IMR-90 (cell line): ENCODE results near the gene GGA2. TPM values are rescaled to one million over a fixed set of nuclear protein-coding genes. Genes with fewer than 3 reads are reported as not detected.

Source experiments
- ATAC-seq: fragments of 200-7000 bp; cut with Tn5 transposase; 2 replicates; pipeline ENCODE4 v1.9.1; 2020; ENCODE audit warnings: low read depth, mild to moderate bottlenecking, moderate library complexity
- BruUV-seq: library from RNA; stranded (reverse); fragments of 400-500 nt; replicated peaks from 2 replicates; lab custom pipeline; 2021; lab: Mats Ljungman, UMichigan
- CTCF ChIA-PET: fragments of 300-600 bp; formaldehyde crosslinking; extraction: SDS; loops from one replicate; lab custom pipeline; 2021; ENCODE audit warnings: antibody characterized with exemption; lab: Yijun Ruan, JAX
- POLR2A ChIA-PET: fragments of 300-600 bp; sonication (Branson Sonifier 250); formaldehyde crosslinking; loops from one replicate; lab custom pipeline; 2022; ENCODE audit warnings: antibody characterized with exemption; ENCODE audit not compliant: unreplicated experiment; lab: Charles Lee
- DNase-seq: peaks from one replicate; pipeline ENCODE4 v3.0.0; 2013
- H2AFZ ChIP-seq: replicated peaks from 2 replicates; pipeline ENCODE3; 2013; ENCODE audit warnings: low read length, mild to moderate bottlenecking; ENCODE audit not compliant: poor library complexity
- H2AK5ac ChIP-seq: 2 replicates; pipeline ENCODE4 v1.6.1; 2013; ENCODE audit warnings: low read depth, low read length, inconsistent platforms
- H2AK9ac ChIP-seq: replicated peaks from 2 replicates; pipeline ENCODE3; 2013; ENCODE audit warnings: mild to moderate bottlenecking, low read depth, low read length, moderate library complexity; ENCODE audit not compliant: poor library complexity
- H2BK120ac ChIP-seq: 2 replicates; pipeline ENCODE4 v1.6.1; 2013; ENCODE audit warnings: low read depth, low read length, inconsistent platforms
- H2BK15ac ChIP-seq: 3 replicates; pipeline ENCODE4 v1.6.1; 2013; ENCODE audit warnings: low read depth, low read length, inconsistent platforms
- H2BK20ac ChIP-seq: 2 replicates; pipeline ENCODE4 v1.6.1; 2013; ENCODE audit warnings: low read depth, mild to moderate bottlenecking, inconsistent platforms, low read length, moderate library complexity
- H2BK5ac ChIP-seq: 2 replicates; pipeline ENCODE4 v1.6.1; 2013; ENCODE audit warnings: mild to moderate bottlenecking, low read depth, low read length, inconsistent platforms; ENCODE audit not compliant: poor library complexity, severe bottlenecking
- H3K14ac ChIP-seq: replicated peaks from 2 replicates; pipeline ENCODE4 v1.6.1; 2013; ENCODE audit warnings: low read depth, low read length, inconsistent platforms
- H3K18ac ChIP-seq: 2 replicates; pipeline ENCODE4 v1.6.1; 2013; ENCODE audit warnings: low read depth, low read length, control low read depth
- H3K23ac ChIP-seq: 2 replicates; pipeline ENCODE4 v1.6.1; 2013; ENCODE audit warnings: low read depth, low read length, inconsistent platforms
- H3K27ac ChIP-seq: 2 replicates; pipeline ENCODE4 v1.5.1; 2013; ENCODE audit warnings: mild to moderate bottlenecking, control low read depth, low read length; ENCODE audit not compliant: insufficient read depth
- H3K27me3 ChIP-seq: 2 replicates; pipeline ENCODE4 v1.6.1; 2013; ENCODE audit warnings: low read length; ENCODE audit not compliant: control insufficient read depth, insufficient read depth
- H3K36me3 ChIP-seq: 2 replicates; pipeline ENCODE4 v1.6.1; 2013; ENCODE audit warnings: low read length, mixed read lengths; ENCODE audit not compliant: control insufficient read depth, insufficient read depth
- H3K4ac ChIP-seq: 2 replicates; pipeline ENCODE4 v1.6.1; 2013; ENCODE audit warnings: low read depth, low read length, inconsistent platforms
- H3K4me1 ChIP-seq: 2 replicates; pipeline ENCODE4 v1.6.1; 2013; ENCODE audit warnings: low read length, mixed read lengths; ENCODE audit not compliant: control insufficient read depth, insufficient read depth
- H3K4me2 ChIP-seq: 2 replicates; pipeline ENCODE4 v1.6.1; 2013; ENCODE audit warnings: low read depth, mild to moderate bottlenecking, control low read depth, low read length, moderate library complexity
- H3K4me3 ChIP-seq: 2 replicates; pipeline ENCODE4 v1.5.1; 2013; ENCODE audit warnings: low read depth, mild to moderate bottlenecking, control low read depth, low read length, moderate library complexity; ENCODE audit not compliant: insufficient read depth
- H3K56ac ChIP-seq: 2 replicates; pipeline ENCODE4 v1.6.1; 2013; ENCODE audit warnings: low read length, inconsistent platforms; ENCODE audit not compliant: insufficient read depth; ENCODE audit errors: extremely low read depth
- H3K79me1 ChIP-seq, 2 experiments: 2 replicates each; pipeline ENCODE4 v1.6.1; 2013; ENCODE audit warnings: low read length in 2 of 2, inconsistent platforms in 1 of 2, low read depth in 1 of 2
- H3K9ac ChIP-seq: 2 replicates; pipeline ENCODE4 v1.6.1; 2013; ENCODE audit warnings: low read depth, low read length, control low read depth
- H3K9me1 ChIP-seq: 2 replicates; pipeline ENCODE4 v1.6.1; 2013; ENCODE audit warnings: low read length, inconsistent platforms; ENCODE audit not compliant: insufficient read depth
- H3K9me3 ChIP-seq: 2 replicates; pipeline ENCODE4 v1.6.1; 2013; ENCODE audit warnings: low read length; ENCODE audit not compliant: control insufficient read depth, insufficient read depth
- H4K20me1 ChIP-seq: 2 replicates; pipeline ENCODE4 v1.6.1; 2013; ENCODE audit warnings: low read length, inconsistent platforms; ENCODE audit not compliant: insufficient read depth
- H4K5ac ChIP-seq: 2 replicates; pipeline ENCODE4 v1.6.1; 2013; ENCODE audit warnings: mild to moderate bottlenecking, low read depth, low read length, control low read depth
- H4K8ac ChIP-seq, 2 experiments: 2 replicates each; pipeline ENCODE4 v1.6.1; 2013; ENCODE audit warnings: low read depth in 2 of 2, low read length in 2 of 2, control low read depth in 1 of 2, inconsistent platforms in 1 of 2
- H4K91ac ChIP-seq: 2 replicates; pipeline ENCODE4 v1.6.1; 2013; ENCODE audit warnings: low read depth, low read length, inconsistent platforms; ENCODE audit not compliant: insufficient read depth
- CEBPB ChIP-seq: IDR thresholded peaks from 2 replicates; pipeline ENCODE4 v1.6.1; 2012; ENCODE audit warnings: low read depth, low read length, improper control_type of control experiment
- CTCF ChIP-seq: conservative IDR thresholded peaks from 2 replicates; pipeline ENCODE4 v1.5.1; 2012; ENCODE audit warnings: mild to moderate bottlenecking, low read depth, low read length, improper control_type of control experiment
- FOS ChIP-seq: fragments of 150-350 bp; IDR thresholded peaks from 2 replicates; pipeline ENCODE4 v1.6.1; 2016; ENCODE audit warnings: low read depth, low read length
- MAZ ChIP-seq: IDR thresholded peaks from 2 replicates; pipeline ENCODE4 v1.6.1; 2012; ENCODE audit warnings: low read depth, mild to moderate bottlenecking, low read length, improper control_type of control experiment, moderate library complexity, borderline replicate concordance
- RAD21 ChIP-seq: IDR thresholded peaks from 2 replicates; pipeline ENCODE4 v1.6.1; 2012; ENCODE audit warnings: low read length, improper control_type of control experiment
- RCOR1 ChIP-seq: IDR thresholded peaks from 2 replicates; pipeline ENCODE4 v1.6.1; 2012; ENCODE audit warnings: mild to moderate bottlenecking, low read length, improper control_type of control experiment; ENCODE audit not compliant: insufficient replicate concordance
- SMC3 ChIP-seq: fragments of 150-350 bp; IDR thresholded peaks from 2 replicates; pipeline ENCODE4 v1.6.1; 2016; ENCODE audit warnings: low read depth, mild to moderate bottlenecking, antibody characterized with exemption, low read length, moderate library complexity
- whole genome bisulfite sequencing, 2 experiments: methylation state at CpG; one replicate each; pipeline versions ENCODE4 v1.1.5 to v1.1.7; 2013; ENCODE audit warnings: missing lambda C conversion rate in 2 of 2; ENCODE audit not compliant: insufficient read length in 1 of 2; ENCODE audit errors: extremely low coverage in 2 of 2; 5-methylcytosine and 5-hydroxymethylcytosine counted together
- dilution Hi-C: fragments of 300-500 bp; cut with HindIII; formaldehyde crosslinking; loops from one replicate; pipeline ENCODE4 v1.14.3; 2018; ENCODE audit warnings: low sequenced_read_pairs; ENCODE audit not compliant: unreplicated experiment
- in situ Hi-C: fragments of 300-500 bp; cut with MboI; formaldehyde crosslinking; loops from 3 replicates; pipeline ENCODE4 v1.14.3; 2019; ENCODE audit warnings: low sequenced_read_pairs, inconsistent platforms, mixed read lengths
- intact Hi-C: fragments of 100-400 bp; cut with micrococcal nuclease; formaldehyde crosslinking; loops from 2 replicates; pipeline ENCODE4 v1.10.0; 2022
- polyA plus RNA-seq, 3 experiments: library from polyadenylated mRNA; depleted of rRNA; stranded (reverse); fragments of >200 nt; gene quantifications; 2 replicates each; pipeline ENCODE4 v1.2.3, GENCODE V29; 2012; ENCODE audit warnings: low replicate concordance in 1 of 3
- total RNA-seq: library from RNA; depleted of rRNA; stranded (reverse); fragments of >200 nt; gene quantifications from 2 replicates; pipeline ENCODE4 v1.2.3, GENCODE V29; 2012

Gene GGA2
- total and polyA plus RNA-seq, 2 of the 4 experiments (the other 2 are of a cell fraction): 16.5 to 30.1 TPM

GRCh38 chr16:23538919-23539278, 28.6 kb upstream of the GGA2 start (continued):
- TF ChIP-seq CTCF: no peak

- peaks cover 34% of the 10 kb centered on the region for H3K36me3 ChIP-seq
- H2BK20ac ChIP-seq: no peak overlapping the region
- H4K20me1 ChIP-seq: no peaks in the 10 kb centered on the region; the same call in 1 of the 2 replicates
- H2BK120ac ChIP-seq: no peak overlapping the region
- CTCF ChIA-PET: no interaction called here
- H3K14ac ChIP-seq: no peak overlapping the region
- DNase-seq: no peak
- H4K8ac ChIP-seq: no peak overlapping the region
- no peak overlapping the region for H3K27ac ChIP-seq
- no CpG with 5 or more reads among the region's 3 CpGs for WGBS, 2 experiments
- no peak overlapping the region for H2BK15ac ChIP-seq
- in situ Hi-C loops (no loop called here), dilution Hi-C loops (no loop called here), intact Hi-C loops (no loop called here)
- H2AK9ac ChIP-seq: no peak overlapping the region
- no peak overlapping the region for H3K23ac ChIP-seq
- no peak overlapping the region for H2BK5ac ChIP-seq
- no peak overlapping the region for H4K5ac ChIP-seq
- H3K27me3 ChIP-seq: no peaks in the 10 kb centered on the region
- TF ChIP-seq FOS: no peak
- no peak for TF ChIP-seq CTCF
- TF ChIP-seq SMC3: no peak
- no peak for TF ChIP-seq MAZ
- TF ChIP-seq RCOR1: no peak
- TF ChIP-seq RAD21: no peak
- 0 out of 2 replicates have a peak, but pooled peaks have one; percentile 8 for TF ChIP-seq CEBPB
- no TSS peak for BruUV-seq
- H2AFZ ChIP-seq: no peak overlapping the region
- H3K9me1 ChIP-seq: peaks cover 13% of the 10 kb centered on the region
- no peak overlapping the region for H3K9ac ChIP-seq
- H3K79me1 ChIP-seq: peaks cover 11 to 34% of the 10 kb centered on the region in 2 experiments; a peak in 3 of 4 replicates
- H4K91ac ChIP-seq: no peak overlapping the region
- no peaks in the 10 kb centered on the region for H3K9me3 ChIP-seq
- POLR2A ChIA-PET: no interaction called here
- no peak overlapping the region for H3K18ac ChIP-seq
- no peak overlapping the region for H3K4me2 ChIP-seq
- no peak for ATAC-seq
- H2AK5ac ChIP-seq: no peak overlapping the region
- H3K4ac ChIP-seq: no peak overlapping the region
- H3K56ac ChIP-seq: no peak overlapping the region
- H3K4me1 ChIP-seq: peaks cover 2% of the 10 kb centered on the region; the same call in 1 of the 2 replicates
- no peak overlapping the region for H3K4me3 ChIP-seq
Measured at GRCh38 chr16:23537390-23537789, 27.1 kb upstream of the GGA2 start.
